Ovary (tissue), 3 donors: ENCODE data around the gene PKMYT1.

ENCODE experiments used
- CTCF ChIP-seq, 3 donors: fragments of 450-650 bp in 2 of 3; fragments of 200-600 bp in 1 of 3; IDR thresholded peaks; one replicate each; pipeline versions ENCODE4 v1.5.1 to v1.8.0; 2016 to 2022; ENCODE audit warnings: antibody characterized with exemption in 3 of 3, mild to moderate bottlenecking in 1 of 3
- POLR2A ChIP-seq: fragments of 450-650 bp; IDR thresholded peaks from one replicate; pipeline ENCODE4 v1.6.1; 2017; ENCODE audit warnings: antibody characterized with exemption, mild to moderate bottlenecking, moderate library complexity
- donor health status: DM: no; HTN: no; CAD: no.

- TF ChIP-seq CTCF (IDR thresholded peaks at IDR 0.05) = no peak
- TF ChIP-seq POLR2A = no peak
Observed at GRCh38 chr16:2928796-2929195, 51.5 kb downstream of the PKMYT1 start.
